Hematopoietic multipotent progenitor cell treated with erythropoietin and hydrocortisone succinate and interleukin-3 and kit ligand, for 15 days (in vitro differentiated cells): Measurements from ENCODE around the gene ATF6.
"Not testable (repeated sequence)": the region's sequence is repeated elsewhere in the genome, so short reads cannot be mapped to it uniquely, and the experiment has no call there.

Experiments used
- DNase-seq: peaks from one replicate; pipeline ENCODE4 v3.0.0-alpha.2; 2015; ENCODE audit warnings: low spot score

The ATF6 gene

GRCh38 chr1:161735837-161736236 is 30.3 kb upstream of the ATF6 start:
- DNase-seq, result no peak

GRCh38 chr1:161736335-161736969 is 29.7 kb upstream of the ATF6 start:
- peak; percentile 49 for DNase-seq

GRCh38 chr1:161737625-161738024 is 28.5 kb upstream of the ATF6 start:
- DNase-seq, result no peak

- DNase-seq, result peak; percentile 86
Measured at GRCh38 chr1:161738627-161739287, 27.4 kb upstream of the ATF6 start.

GRCh38 chr1:161739865-161740566 is 26.1 kb upstream of the ATF6 start:
- DNase-seq, result no peak

- DNase-seq, result no peak
Measured at GRCh38 chr1:161740921-161741320, 25.2 kb upstream of the ATF6 start.

- no peak for DNase-seq
Measured at GRCh38 chr1:161743231-161743630, 22.9 kb upstream of the ATF6 start.

GRCh38 chr1:161747801-161748200 is 18.3 kb upstream of the ATF6 start:
- DNase-seq, result no peak

- DNase-seq, result peak; percentile 83
Measured at GRCh38 chr1:161749509-161750407, 16.4 kb upstream of the ATF6 start, which contains the start of gene DUSP12. Gene DUSP12, plus strand, starts transcription at chr1:161749786. Its CDS starts 16 bp downstream, at chr1:161749802.

- peak; percentile 68 for DNase-seq
Measured at GRCh38 chr1:161763522-161764098, 2.5 kb upstream of the ATF6 start.

- no peak for DNase-seq
Measured at GRCh38 chr1:161768461-161768860, 2.3 kb downstream of the ATF6 start.

- DNase-seq, result no peak
Measured at GRCh38 chr1:161768986-161769672, 3.0 kb downstream of the ATF6 start.

GRCh38 chr1:161769673-161770045 is 3.5 kb downstream of the ATF6 start:
- not testable (repeated sequence) for DNase-seq

GRCh38 chr1:161770250-161770649 is 4.1 kb downstream of the ATF6 start:
- no peak for DNase-seq

GRCh38 chr1:161771161-161771560 is 5.0 kb downstream of the ATF6 start:
- no peak for DNase-seq

GRCh38 chr1:161771973-161772372 is 5.9 kb downstream of the ATF6 start:
- no peak for DNase-seq

- DNase-seq, result no peak
Measured at GRCh38 chr1:161772397-161772796, 6.3 kb downstream of the ATF6 start.

- DNase-seq, result no peak
Measured at GRCh38 chr1:161773791-161774190, 7.7 kb downstream of the ATF6 start.

- no peak for DNase-seq
Measured at GRCh38 chr1:161777261-161777660, 11.1 kb downstream of the ATF6 start.

- DNase-seq, result no peak
Measured at GRCh38 chr1:161778522-161778921, 12.4 kb downstream of the ATF6 start.

- DNase-seq, result no peak
Measured at GRCh38 chr1:161779393-161779792, 13.3 kb downstream of the ATF6 start.
